G401 (cell line): Measurements from ENCODE around the gene POT1. TPM values are rescaled to one million over a fixed set of nuclear protein-coding genes. Genes with fewer than 3 reads are reported as not detected.

Experiments
- DNase-seq: peaks from one replicate; pipeline ENCODE4 v3.0.0-alpha.2; 2015; ENCODE audit warnings: low spot score
- in situ Hi-C: cut with HindIII; loops from 2 replicates; pipeline ENCODE4 v1.10.0; 2016; ENCODE audit warnings: low sequenced_read_pairs, mixed read lengths
- total RNA-seq: library from RNA; depleted of rRNA; stranded (reverse); fragments of >200 nt; shearing (Covaris generic); gene quantifications from 2 replicates; pipeline ENCODE4 v1.2.3, GENCODE V29; 2014

The POT1 gene
- total RNA-seq, 1 experiment from 2014 or later, result 46.6 TPM

DNA sequence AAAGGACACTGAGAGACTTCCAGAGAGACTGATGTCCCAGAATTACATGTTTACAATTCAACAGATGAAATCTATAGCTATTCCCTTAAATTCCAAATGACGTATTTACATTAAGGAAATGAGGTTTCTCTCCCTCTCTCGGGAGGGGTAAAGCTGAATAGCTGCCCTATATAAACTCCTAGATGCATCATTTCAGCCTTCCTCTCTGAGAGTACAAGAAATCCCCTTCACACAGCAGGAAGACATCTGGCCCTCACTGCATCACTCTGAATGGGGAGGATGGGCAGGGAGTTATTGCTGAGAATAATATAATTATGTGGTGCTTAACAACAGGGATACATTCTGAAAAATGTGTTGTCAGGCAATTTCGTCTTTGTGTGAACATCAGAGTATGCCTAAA, 11.0 kb downstream of the POT1 start:
- in situ Hi-C loops, result no loop called here
- DNase-seq, result no peak

DNA sequence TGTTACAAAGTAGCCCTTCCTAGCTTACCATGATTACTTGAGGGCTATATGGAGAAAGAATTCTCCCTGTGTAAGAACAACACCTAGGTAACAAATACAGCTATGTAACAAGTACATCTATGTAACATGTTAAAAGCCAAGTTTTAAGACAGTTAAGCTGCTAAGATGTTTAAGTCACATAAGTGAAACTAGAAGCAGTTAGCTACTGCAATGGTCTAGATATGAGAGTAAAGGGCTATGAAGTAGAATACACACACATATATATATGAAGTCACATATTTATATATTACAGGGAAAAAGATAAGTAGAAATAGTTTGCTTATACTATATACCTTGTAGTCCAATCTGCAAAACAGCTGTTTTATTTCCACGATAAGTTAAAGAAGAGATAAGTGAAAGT, 14.4 kb downstream of the POT1 start:
- in situ Hi-C loops, result no loop called here
- no peak for DNase-seq

DNA sequence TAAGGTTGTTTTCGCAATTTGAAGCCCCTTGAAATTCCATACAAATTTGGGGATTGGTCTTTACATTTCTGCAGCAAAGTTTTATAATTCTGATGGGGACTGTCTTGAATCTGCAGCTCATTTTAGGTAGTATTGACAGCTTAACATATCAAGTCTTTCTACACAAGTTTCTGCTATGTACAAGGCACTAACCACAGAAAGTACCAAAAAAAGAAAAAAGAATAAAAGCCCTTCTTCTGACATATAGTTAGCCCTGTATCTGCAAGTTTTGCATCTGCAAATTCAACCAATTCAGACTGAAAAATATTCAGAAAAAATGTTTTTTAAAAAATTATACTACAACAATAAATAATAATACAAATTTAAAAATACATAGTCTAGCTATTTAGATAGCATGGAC, 15.3 kb downstream of the POT1 start:
- no peak for DNase-seq
- in situ Hi-C loops, result no loop called here

GRCh38 chr7:124912972-124913371, 16.7 kb downstream of the POT1 start:
- in situ Hi-C loops, result no loop called here

GRCh38 chr7:124909808-124910207, 19.8 kb downstream of the POT1 start:
- DNase-seq, result no peak
- in situ Hi-C loops, result no loop called here

More at GRCh38 chr7:124912972-124913371, 16.7 kb downstream of the POT1 start:
- no peak for DNase-seq

GRCh38 chr7:124908259-124908658, 21.4 kb downstream of the POT1 start:
- DNase-seq, result no peak
- in situ Hi-C loops, result no loop called here

DNA sequence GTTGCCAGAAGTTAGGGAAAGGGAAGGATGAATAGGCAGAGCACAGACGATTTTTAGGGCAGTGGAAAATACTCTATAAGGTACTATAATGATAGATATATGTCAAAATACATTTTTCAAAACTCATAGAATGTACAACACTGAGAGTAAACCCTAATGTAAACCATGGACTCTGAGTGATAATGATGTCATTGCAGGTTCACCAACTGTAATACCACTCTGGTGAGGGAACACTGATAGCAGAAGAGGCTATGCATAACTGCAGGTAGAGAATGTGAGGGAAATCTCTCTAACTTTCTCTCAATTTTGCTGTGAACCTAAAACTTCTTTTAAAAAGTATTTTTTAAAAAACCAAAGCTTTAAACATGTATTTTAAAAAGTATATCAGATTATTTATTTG, 22.1 kb downstream of the POT1 start:
- DNase-seq, result no peak

GRCh38 chr7:124898531-124898930, 31.1 kb downstream of the POT1 start:
- DNase-seq, result no peak
- in situ Hi-C loops, result no loop called here

More for the DNA sequence above, 22.1 kb downstream of the POT1 start:
- in situ Hi-C loops, result no loop called here

DNA sequence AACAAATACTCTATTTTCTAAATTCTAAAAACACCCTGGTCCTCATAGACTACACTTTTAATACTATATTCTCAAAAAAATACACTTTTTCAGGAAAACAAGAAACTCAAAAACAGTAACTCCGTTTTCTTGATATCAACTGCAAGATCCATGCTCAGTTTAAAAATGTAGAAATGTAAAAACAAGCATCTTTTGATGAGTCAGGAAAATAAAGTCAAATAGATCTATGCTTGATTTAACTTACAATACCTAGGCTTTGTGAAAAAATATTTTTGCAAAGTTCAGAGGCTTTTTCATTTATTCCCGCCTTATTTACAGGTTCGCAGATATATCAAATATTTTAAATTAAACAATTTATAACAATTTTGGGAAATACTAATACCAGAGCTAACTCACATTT, 33.6 kb downstream of the POT1 start:
- no peak for DNase-seq
- in situ Hi-C loops, result no loop called here

DNA sequence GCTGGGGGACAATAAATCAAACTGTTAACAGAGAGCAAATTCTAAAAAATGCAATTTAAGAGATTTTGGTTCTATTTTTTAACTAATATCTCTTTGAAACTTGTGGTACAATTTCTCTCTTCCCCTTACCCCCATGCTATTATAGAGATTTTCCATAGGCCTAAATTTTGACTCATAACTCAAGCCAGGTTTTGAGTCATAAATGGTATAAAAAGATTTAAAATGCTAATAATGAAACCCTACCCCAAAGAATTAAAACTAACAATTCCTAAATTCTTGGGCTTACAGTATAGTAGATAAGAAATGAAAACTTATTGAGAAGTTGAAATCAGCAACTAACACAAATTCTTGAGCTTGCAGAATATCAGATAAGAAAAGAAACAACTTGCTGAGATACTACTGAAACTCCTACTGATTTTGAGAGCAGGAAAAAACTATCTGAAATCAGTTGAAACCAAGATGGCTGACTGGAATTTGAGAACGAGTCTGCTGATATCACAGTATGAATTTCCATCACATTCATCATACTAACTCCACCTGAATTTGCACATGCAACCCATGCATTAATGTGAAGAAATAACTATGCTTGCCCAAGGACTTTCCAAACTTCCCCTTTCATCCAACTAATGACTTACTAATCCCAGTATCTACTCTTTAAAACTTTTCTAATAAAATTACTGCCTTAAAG, 36.3 kb downstream of the POT1 start:
- no peak for DNase-seq
- in situ Hi-C loops, result no loop called here

DNA sequence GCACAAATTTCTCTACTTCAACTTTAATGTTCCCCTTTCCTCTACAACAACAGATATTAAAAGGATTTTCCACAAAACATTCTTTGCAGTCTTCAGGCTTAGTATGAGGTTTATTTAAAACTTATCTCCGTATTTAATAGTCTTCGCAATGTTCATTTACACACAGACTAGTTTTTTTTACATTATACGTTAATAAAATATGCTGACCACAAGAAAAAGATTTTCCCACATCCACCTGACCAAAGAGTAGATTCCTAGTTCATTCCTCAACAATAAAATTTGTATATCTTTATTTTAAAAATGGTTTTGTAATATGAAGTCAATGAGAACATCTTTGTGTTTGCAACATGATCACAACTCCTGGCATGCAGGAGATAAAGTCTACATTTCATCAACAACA, 42.4 kb downstream of the POT1 start:
- in situ Hi-C loops, result no loop called here
- DNase-seq, result no peak

DNA sequence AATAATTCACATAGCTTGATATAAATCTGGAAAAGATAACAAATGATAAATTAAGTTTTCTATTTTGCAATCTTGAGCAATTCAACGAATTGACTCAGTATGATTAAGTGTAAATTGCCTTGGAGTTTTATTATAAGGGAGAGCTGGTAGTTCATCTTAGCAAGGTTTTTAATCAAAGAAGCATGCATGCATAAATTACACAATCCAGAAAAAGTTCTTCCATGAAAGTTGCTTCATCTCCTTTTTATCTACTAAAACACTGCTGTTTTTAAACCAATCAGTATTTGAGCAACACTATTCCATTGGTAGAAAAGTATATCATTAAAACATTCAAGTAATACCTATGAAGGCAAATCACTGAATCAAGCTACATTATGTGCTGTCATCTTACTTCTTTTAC, 47.6 kb downstream of the POT1 start:
- in situ Hi-C loops, result no loop called here
- no peak for DNase-seq

GRCh38 chr7:124879771-124880170, 49.9 kb downstream of the POT1 start:
- in situ Hi-C loops, result no loop called here
- no peak for DNase-seq

GRCh38 chr7:124879103-124879502, 50.5 kb downstream of the POT1 start:
- DNase-seq, result no peak
- in situ Hi-C loops, result no loop called here

GRCh38 chr7:124874644-124875163, 54.9 kb downstream of the POT1 start:
- no peak for DNase-seq

DNA sequence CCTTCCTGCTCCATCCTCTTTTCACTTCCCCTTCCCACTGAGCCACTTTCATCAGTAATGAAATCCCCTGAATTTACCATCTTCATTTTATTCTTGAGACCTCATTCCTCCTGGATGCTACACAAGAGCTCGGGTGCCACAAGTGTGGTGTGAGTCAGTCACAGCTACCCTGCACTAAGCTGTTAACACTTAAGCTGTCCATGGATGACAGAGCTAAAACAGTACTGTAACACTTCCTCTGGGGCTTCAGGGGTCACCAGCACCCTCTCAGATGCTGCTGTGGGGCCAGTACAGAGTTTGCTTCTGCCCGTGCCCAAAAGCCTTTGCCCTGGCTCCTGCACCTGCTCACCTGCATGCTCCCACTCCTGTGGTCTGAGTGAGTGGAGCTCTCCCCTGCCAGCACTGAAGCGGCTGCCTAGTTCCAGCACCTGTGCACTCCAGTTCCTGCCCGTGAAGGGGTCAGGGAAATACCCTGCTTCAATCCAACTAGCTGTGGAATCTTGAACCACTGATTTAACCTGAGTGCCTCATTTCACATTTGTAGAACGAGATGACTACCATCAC, 71.9 kb downstream of the POT1 start:
- in situ Hi-C loops, result no loop called here
- no peak for DNase-seq

More at GRCh38 chr7:124874644-124875163, 54.9 kb downstream of the POT1 start:
- in situ Hi-C loops, result no loop called here

DNA sequence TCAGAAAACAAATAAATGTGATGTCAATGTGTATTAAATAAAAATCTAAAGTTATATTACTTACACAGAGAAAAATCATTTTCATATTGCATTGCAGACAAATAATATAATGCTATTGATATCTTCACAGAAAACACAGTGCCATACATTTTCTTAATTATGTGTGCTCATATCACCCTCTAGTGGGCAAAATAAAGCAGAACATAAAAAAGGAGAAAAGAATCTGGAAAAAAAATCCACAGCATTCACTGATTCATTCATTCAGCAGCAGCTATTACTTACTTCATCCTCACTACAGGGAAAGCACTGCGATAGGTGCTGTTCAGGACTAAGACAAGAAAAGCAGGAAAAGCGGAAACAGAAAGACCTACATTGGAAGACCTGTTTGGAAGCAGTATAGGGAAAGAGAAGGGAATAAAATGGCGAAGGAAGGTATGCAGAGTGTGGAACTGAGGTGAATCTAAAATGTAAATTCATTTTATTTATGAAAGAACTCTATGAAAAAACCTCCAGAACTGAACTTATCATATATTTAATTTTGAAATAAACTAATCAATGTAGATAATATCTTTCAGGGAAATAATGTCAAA, 73.2 kb downstream of the POT1 start:
- in situ Hi-C loops, result no loop called here
- DNase-seq, result peak; percentile 62

DNA sequence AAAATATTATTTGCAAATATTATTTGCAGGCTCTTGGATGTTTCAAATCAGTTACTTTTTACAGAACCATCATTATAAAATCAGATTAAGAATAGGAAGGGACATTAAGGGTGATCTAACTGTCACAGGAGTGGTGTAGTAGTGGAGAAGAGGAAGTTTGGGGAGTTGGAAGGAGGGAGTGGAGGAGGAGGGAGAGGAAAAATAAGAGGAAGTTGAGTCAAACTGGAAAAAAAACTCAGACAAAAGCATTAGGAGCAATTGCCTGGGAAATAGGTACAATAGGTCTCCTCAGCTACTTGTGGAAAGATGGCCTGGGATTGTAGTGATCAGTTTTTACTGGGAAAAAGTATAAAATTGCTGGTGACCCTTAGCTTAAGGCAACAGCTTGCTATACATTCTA, 86.3 kb downstream of the POT1 start:
- in situ Hi-C loops, result no loop called here
- DNase-seq, result no peak

- in situ Hi-C loops, result no loop called here
- peak; percentile 15 for DNase-seq
Observed at GRCh38 chr7:124840435-124840834, 89.2 kb downstream of the POT1 start.

DNA sequence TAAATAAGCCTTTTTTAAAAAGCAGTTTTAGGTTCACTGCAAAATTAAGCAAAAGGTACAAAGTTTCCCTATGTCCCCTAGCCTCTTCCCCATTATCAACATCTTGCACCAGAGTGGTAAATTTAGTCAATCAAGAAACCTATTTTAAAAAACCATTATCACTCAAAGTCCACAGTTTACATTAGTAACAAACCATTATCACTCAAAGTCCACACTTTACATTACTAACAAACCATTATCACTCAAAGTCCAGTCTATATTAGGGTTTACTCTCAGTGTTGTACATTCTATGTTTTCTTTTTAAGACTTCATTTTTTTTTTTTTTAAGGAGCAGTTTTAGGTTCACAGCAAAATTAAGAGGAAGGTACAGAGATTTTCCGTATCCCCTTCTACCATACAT, 89.9 kb downstream of the POT1 start:
- in situ Hi-C loops, result no loop called here

DNA sequence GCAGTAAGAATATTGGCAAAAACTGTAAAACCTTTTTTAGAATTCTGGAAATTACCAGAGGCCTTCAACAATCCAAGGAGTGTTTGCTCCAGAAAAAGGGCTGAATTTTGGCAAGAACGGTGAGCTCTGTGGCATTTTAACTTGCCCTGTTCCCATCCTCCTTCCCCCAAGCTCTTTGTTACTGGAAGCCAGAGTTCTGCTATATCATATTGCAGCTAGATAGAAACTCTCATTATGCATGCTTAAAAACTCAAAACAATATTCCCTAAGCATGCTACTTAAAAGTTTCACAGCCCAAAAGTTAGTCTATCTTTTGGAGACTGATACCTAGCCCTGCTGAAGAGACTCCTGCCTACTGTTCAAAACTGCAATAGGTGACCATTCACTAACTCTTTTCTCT, 93.5 kb downstream of the POT1 start:
- DNase-seq, result no peak
- in situ Hi-C loops, result no loop called here

More for the DNA sequence above, 89.9 kb downstream of the POT1 start:
- DNase-seq, result no peak
